GM21825 (cell line): ENCODE data around the gene COG6.
A peak's percentile ranks its signal among the peaks of the same experiment; 100 is the strongest.

Experiments used
- ATAC-seq: cut with Tn5 transposase; IDR thresholded peaks from one replicate; pipeline ENCODE4 v1.9.1; 2021; ENCODE audit warnings: mild to moderate bottlenecking, moderate library complexity; ENCODE audit not compliant: unreplicated experiment

COG6 gene

GRCh38 chr13:39767791-39768517 is 112.5 kb downstream of the COG6 start:
- ATAC-seq, result no peak

- no peak for ATAC-seq
Observed at GRCh38 chr13:39768962-39769361, 113.5 kb downstream of the COG6 start.

GRCh38 chr13:39770221-39771090 is 115.0 kb downstream of the COG6 start:
- ATAC-seq, result no peak

- no peak for ATAC-seq
Observed at GRCh38 chr13:39773833-39774232, 118.4 kb downstream of the COG6 start.

- peak; percentile 62 for ATAC-seq
Observed at GRCh38 chr13:39776439-39776838, 121.0 kb downstream of the COG6 start.

GRCh38 chr13:39777021-39777420 is 121.6 kb downstream of the COG6 start:
- no peak for ATAC-seq

GRCh38 chr13:39777527-39778061 is 122.1 kb downstream of the COG6 start:
- no peak for ATAC-seq

GRCh38 chr13:39779337-39780265 is 124.1 kb downstream of the COG6 start:
- ATAC-seq, result no peak

- no peak for ATAC-seq
Observed at GRCh38 chr13:39780711-39781110, 125.2 kb downstream of the COG6 start.

- ATAC-seq, result no peak
Observed at GRCh38 chr13:39781381-39781780, 125.9 kb downstream of the COG6 start.

GRCh38 chr13:39783051-39783450 is 127.6 kb downstream of the COG6 start:
- ATAC-seq, result no peak

- ATAC-seq, result no peak
Observed at GRCh38 chr13:39784347-39784746, 128.9 kb downstream of the COG6 start.

- no peak for ATAC-seq
Observed at GRCh38 chr13:39786091-39786490, 130.6 kb downstream of the COG6 start.

GRCh38 chr13:39787086-39787487 is 131.6 kb downstream of the COG6 start:
- no peak for ATAC-seq

- ATAC-seq, result no peak
Observed at GRCh38 chr13:39788102-39788501, 132.6 kb downstream of the COG6 start.

- ATAC-seq, result no peak
Observed at GRCh38 chr13:39789451-39789850, 134.0 kb downstream of the COG6 start.
